Measurements from ENCODE around the gene AGO3. TPM values are rescaled to one million over a fixed set of nuclear protein-coding genes. Genes with fewer than 3 reads are reported as not detected.

AGO3 gene
- total and polyA plus RNA-seq, 2 of the 13 experiments (the other 11 are each of a cell fraction or from before 2014, with no cell fraction given), result 21.2 to 27.1 TPM

GRCh38 chr1:35931446-35932157 lies 697 bp downstream of the AGO3 start (continued):
- TF ChIP-seq, protein P1, sequence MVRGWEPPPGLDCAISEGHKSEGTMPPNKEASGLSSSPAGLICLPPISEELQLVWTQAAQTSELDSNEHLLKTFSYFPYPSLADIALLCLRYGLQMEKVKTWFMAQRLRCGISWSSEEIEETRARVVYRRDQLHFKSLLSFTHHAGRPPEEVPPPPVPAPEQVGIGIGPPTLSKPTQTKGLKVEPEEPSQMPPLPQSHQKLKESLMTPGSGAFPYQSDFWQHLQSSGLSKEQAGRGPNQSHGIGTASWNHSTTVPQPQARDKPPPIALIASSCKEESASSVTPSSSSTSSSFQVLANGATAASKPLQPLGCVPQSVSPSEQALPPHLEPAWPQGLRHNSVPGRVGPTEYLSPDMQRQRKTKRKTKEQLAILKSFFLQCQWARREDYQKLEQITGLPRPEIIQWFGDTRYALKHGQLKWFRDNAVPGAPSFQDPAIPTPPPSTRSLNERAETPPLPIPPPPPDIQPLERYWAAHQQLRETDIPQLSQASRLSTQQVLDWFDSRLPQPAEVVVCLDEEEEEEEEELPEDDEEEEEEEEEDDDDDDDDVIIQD (CRISPR knock-in tag; IDR thresholded peaks at IDR 0.05; ENCODE audit: low read depth), result no peak

- intact Hi-C loops (cut with micrococcal nuclease; ENCODE audit: unreplicated experiment), result no loop called here
- FAIRE-seq, result no peak
These were observed 1.3 kb downstream of the AGO3 start for GRCh38 chr1:35932158-35932636.

More at GRCh38 chr1:35932158-35932636, 1.3 kb downstream of the AGO3 start:
- peak overlapping the region; percentile 94 for H3K9ac ChIP-seq (ENCODE audit: insufficient read depth, low read depth, low read length)
- no peak for DNase-seq (ENCODE audit: low spot score)
- peak overlapping the region; percentile 70 for H3K4me2 ChIP-seq (ENCODE audit: low read depth, low read length)
- TSS peak; percentile 58 for BruUV-seq (replicated peaks)
- peaks cover 46% of the 10 kb centered on the region for H3K4me1 ChIP-seq (ENCODE audit: insufficient read depth, low read length)
- H3K27ac ChIP-seq (ENCODE audit: extremely low read length, insufficient read depth, low read length), result peak overlapping the region; percentile 97
- H2AFZ ChIP-seq (ENCODE audit: low read length), result no peak overlapping the region
- H3K4me3 ChIP-seq (replicated peaks in 1 of 3; ENCODE audit: insufficient read depth in 1 of 3, low read depth in 2 of 3, low read length in 3 of 3), result peak overlapping the region; percentile 93 to 97 (median 97)
- no peaks in the 10 kb centered on the region; a peak in 1 of 5 replicates for H3K27me3 ChIP-seq (ENCODE audit: control insufficient read depth in 1 of 2, insufficient read depth in 2 of 2, low read length in 2 of 2)
- no peaks in the 10 kb centered on the region for H3K36me3 ChIP-seq (replicated peaks in 1 of 2; ENCODE audit: control insufficient read depth in 1 of 2, insufficient read depth in 2 of 2, low read length in 2 of 2)
- in situ Hi-C loops (cut with HindIII; ENCODE audit: extremely low pct_ligation_motif_present, low pct_unique_long_range_greater_than_20kb), result no loop called here
- CTCF ChIA-PET (ENCODE audit: low intra/inter-chr PET ratio, low total read pairs), result no interaction called here
- POLR2A ChIA-PET, result no interaction called here
- H4K20me1 ChIP-seq (ENCODE audit: insufficient read depth, low read length), result no peaks in the 10 kb centered on the region
- 9% methylated on average over 7 of the region's 7 CpGs for WGBS (ENCODE audit: low lambda C conversion rate)
- TF ChIP-seq PAF1 (CRISPR knock-in tag; IDR thresholded peaks at IDR 0.05) (no peak), SP1 (IDR thresholded peaks at IDR 0.05) (no peak), SP1 (CRISPR knock-in tag; IDR thresholded peaks at IDR 0.05) (no peak), ZBTB21 (CRISPR knock-in tag; IDR thresholded peaks at IDR 0.05) (no peak), ZNF275 (CRISPR knock-in tag; IDR thresholded peaks at IDR 0.05; ENCODE audit: borderline replicate concordance) (no peak), TAF15 (IDR thresholded peaks at IDR 0.05; ENCODE audit: low read depth, low read length, poor library complexity, severe bottlenecking) (no peak), ZNF878 (CRISPR knock-in tag; IDR thresholded peaks at IDR 0.05) (no peak)
- TF ChIP-seq, protein P2, sequence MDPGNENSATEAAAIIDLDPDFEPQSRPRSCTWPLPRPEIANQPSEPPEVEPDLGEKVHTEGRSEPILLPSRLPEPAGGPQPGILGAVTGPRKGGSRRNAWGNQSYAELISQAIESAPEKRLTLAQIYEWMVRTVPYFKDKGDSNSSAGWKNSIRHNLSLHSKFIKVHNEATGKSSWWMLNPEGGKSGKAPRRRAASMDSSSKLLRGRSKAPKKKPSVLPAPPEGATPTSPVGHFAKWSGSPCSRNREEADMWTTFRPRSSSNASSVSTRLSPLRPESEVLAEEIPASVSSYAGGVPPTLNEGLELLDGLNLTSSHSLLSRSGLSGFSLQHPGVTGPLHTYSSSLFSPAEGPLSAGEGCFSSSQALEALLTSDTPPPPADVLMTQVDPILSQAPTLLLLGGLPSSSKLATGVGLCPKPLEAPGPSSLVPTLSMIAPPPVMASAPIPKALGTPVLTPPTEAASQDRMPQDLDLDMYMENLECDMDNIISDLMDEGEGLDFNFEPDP (CRISPR knock-in tag; conservative IDR thresholded peaks at IDR 0.05), result no peak
- ATAC-seq, result no peak
- H3K9me3 ChIP-seq (ENCODE audit: low read length), result no peaks in the 10 kb centered on the region
- peaks cover 59% of the 10 kb centered on the region for H3K79me2 ChIP-seq (ENCODE audit: insufficient read depth, low read length)
